Stimulated activated CD4-positive, alpha-beta T cell treated with anti-CD3 and anti-CD28 coated beads, Interleukin-4, amount 100 ng/mL, for 1 hour (primary cell): ENCODE results near the gene CCL14.
"Not testable (repeated sequence)": the region's sequence is repeated elsewhere in the genome, so short reads cannot be mapped to it uniquely, and the experiment has no call there.

Experiments
- DNase-seq: peaks from one replicate; pipeline ENCODE4 v3.0.0-alpha.2; 2020

Gene CCL14

GRCh38 chr17:35984140-35984539, 2.4 kb downstream of the CCL14 start:
- no peak for DNase-seq

GRCh38 chr17:35982409-35983191, 3.9 kb downstream of the CCL14 start:
- no peak for DNase-seq

GRCh38 chr17:35981908-35982330, 4.6 kb downstream of the CCL14 start:
- DNase-seq: no peak

- DNase-seq: no peak
These were observed 5.3 kb downstream of the CCL14 start, which contains the start of gene CCL16 for GRCh38 chr17:35981246-35981645. TSS of gene CCL16 (minus strand) at chr17:35981497. CDS start at chr17:35981420, 77 bp downstream.

GRCh38 chr17:35978346-35978745, 8.2 kb downstream of the CCL14 start:
- no peak for DNase-seq

GRCh38 chr17:35977509-35977908, 9.0 kb downstream of the CCL14 start:
- no peak for DNase-seq

GRCh38 chr17:35973333-35974260, 12.9 kb downstream of the CCL14 start:
- DNase-seq: no peak

- DNase-seq: no peak
These were observed 13.6 kb downstream of the CCL14 start for GRCh38 chr17:35972945-35973332.

- no peak for DNase-seq
These were observed 14.0 kb downstream of the CCL14 start for GRCh38 chr17:35972535-35972934.

GRCh38 chr17:35972066-35972465, 14.5 kb downstream of the CCL14 start:
- no peak for DNase-seq

GRCh38 chr17:35969558-35970380, 16.8 kb downstream of the CCL14 start:
- peak; percentile 59 for DNase-seq

- DNase-seq: no peak
These were observed 17.9 kb downstream of the CCL14 start for GRCh38 chr17:35968520-35969054.

- DNase-seq: no peak
These were observed 21.3 kb downstream of the CCL14 start for GRCh38 chr17:35965272-35965671.

- no peak for DNase-seq
These were observed 22.9 kb downstream of the CCL14 start for GRCh38 chr17:35963663-35964062.

GRCh38 chr17:35953720-35954119, 32.8 kb downstream of the CCL14 start:
- DNase-seq: no peak

GRCh38 chr17:35949401-35949800, 37.1 kb downstream of the CCL14 start:
- no peak for DNase-seq

- no peak for DNase-seq
These were observed 38.4 kb downstream of the CCL14 start for GRCh38 chr17:35948092-35948491.

- DNase-seq: peak; percentile 30
These were observed 39.4 kb downstream of the CCL14 start for GRCh38 chr17:35947156-35947585.

GRCh38 chr17:35944151-35944550, 42.4 kb downstream of the CCL14 start:
- no peak for DNase-seq

- no peak for DNase-seq
These were observed 43.0 kb downstream of the CCL14 start, which contains the start of gene LYZL6 for GRCh38 chr17:35943537-35943936. TSS of gene LYZL6 (minus strand) at chr17:35943713. CDS start at chr17:35939356, 4,357 bp downstream.

- DNase-seq: no peak
These were observed 43.8 kb downstream of the CCL14 start for GRCh38 chr17:35942588-35943186.

GRCh38 chr17:35938492-35938891, 48.0 kb downstream of the CCL14 start:
- not testable (repeated sequence) for DNase-seq
